Activated T-helper 1 cell treated with Interleukin-2 at 50 U/mL for 16 hours (primary cell): ENCODE results near the gene MTFR2.

Experiments used
- DNase-seq: peaks from one replicate; pipeline ENCODE4 v3.0.0-alpha.2; 2020; ENCODE audit warnings: low read depth

MTFR2 gene

GRCh38 chr6:136184738-136185137 lies 65.4 kb downstream of the MTFR2 start:
- DNase-seq, result no peak

DNA sequence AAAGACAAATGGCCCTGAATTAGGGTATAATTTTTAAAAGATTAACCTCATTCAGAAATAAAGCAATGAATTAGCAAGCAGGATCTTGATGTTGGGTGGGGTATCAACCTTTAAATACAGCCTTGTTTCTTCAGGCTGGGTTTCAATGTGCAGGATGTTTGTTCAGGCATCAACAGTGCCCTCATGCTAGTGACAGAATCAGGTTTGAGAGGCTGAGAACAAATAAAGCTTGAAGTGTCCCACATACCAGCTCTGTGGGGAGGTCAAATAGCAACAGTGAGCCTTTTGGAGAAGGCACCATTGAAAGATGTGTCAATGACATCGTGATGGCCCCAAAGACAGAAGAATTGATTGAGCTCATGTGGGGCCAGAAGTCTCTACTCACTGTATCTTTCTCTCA lies 68.2 kb downstream of the MTFR2 start:
- no peak for DNase-seq

DNA sequence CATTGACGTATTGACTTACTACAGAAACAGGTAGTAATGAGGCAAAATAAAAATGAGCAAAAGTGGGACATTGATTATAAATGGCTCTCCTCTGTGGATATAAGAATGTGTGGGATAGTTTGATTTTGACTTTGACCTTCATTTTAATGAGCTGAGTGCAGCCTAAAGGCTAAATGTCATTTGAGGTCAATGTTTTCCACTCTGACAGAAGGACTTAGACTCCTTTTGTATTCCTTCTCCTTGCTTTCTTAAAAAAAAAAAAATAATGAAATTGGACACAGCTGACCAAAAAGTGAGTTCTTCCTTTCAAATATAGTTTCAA lies 68.6 kb downstream of the MTFR2 start:
- DNase-seq, result no peak
